ENCODE results near the gene GRM8.

The GRM8 gene

DNA sequence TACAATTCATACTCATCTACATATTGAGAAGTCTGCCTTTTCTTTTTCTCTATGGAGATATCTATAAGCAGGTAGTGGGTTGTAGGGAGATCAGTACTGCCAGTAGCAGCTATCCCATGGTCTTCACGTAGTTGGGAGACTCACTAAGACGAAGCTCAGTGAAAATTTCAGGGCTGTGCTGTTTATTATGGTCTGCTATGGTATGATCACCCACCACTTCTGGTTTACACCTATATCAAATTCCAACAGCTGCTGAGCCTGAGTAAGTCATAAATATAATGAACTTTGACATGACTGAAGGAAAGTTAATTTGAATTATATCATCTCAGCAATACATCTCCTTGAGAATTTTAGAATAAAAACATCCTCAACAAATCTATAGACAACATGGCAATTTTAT, 741.7 kb downstream of the GRM8 start:
- no peak for DNase-seq (ENCODE audit: low spot score)

DNA sequence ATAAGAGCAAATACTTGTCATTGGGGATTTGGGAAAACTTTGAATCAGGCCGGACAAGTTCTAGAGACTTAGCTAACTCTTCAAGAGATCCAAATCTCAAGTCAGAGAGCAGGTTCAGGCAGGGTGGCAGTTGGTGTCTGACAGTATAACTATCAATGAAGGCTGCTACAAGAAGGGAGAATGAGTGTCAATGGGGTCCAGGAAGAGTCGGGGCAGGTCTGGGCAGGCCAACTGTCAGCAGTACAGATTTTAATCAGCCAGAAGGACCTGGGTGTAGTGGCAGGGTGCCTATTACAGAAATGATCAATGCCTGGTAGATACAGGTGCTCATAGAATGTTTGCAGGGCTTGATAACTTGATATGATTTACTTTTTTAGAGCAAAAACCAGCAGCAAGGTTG, 751.1 kb downstream of the GRM8 start:
- DNase-seq (ENCODE audit: low spot score) = no peak

DNA sequence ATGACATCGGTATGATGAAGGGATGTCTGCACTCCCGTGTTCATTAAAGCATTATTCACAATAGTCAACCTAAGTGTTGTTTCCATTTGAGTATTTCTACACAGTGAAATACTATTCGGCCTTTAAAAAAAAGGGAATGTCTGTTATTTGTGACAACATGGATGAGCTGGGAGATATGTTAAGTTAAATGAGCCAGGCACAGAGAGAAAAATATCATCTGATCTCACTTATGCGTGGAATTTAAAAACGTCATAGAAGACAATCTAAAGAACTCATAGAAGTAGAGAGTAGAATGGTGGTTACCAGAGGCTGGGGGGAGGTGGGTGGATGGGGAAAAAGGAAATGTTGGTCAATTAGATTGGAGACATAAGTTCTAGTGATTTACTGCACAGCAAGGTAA, 753.3 kb downstream of the GRM8 start:
- DNase-seq (ENCODE audit: low spot score) = no peak

DNA sequence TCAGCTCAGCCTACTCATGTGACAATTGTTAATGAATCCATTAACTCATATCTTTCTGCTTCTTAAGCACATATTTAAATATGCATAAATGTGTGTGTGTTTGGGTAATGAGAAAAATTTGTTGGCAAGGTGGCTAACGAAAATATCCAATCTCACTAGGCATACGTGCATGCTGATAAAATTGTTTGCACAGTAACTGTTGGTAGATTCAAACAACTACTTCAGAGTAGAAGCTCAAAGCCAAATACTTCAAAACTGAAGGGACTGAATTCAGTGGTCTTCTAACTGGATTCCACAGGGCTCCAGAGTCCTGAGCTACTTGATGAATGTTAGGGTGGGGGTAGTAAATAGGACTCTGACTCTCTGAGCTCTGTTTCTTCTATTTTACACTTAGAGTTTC, 757.0 kb downstream of the GRM8 start:
- DNase-seq (ENCODE audit: low spot score) = no peak

DNA sequence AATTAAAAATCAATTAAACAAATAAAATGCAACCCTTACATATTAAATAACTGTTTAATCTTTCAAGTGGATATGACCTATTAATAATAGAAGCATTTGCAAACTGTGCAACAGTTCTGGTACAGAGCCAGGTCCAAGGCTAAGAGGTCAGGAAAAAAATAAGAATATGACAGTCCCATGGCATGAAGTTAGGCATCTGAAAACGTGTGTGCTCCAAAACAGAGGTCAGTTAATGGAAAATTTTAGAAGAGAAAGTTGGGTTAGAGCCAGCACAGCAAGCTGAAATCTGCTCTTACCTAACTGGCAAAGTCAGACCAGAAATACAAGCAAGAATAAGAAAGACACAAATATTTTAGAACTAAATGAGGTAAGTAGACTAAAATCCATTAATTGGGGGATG, 757.7 kb downstream of the GRM8 start:
- DNase-seq (ENCODE audit: low spot score) = no peak

DNA sequence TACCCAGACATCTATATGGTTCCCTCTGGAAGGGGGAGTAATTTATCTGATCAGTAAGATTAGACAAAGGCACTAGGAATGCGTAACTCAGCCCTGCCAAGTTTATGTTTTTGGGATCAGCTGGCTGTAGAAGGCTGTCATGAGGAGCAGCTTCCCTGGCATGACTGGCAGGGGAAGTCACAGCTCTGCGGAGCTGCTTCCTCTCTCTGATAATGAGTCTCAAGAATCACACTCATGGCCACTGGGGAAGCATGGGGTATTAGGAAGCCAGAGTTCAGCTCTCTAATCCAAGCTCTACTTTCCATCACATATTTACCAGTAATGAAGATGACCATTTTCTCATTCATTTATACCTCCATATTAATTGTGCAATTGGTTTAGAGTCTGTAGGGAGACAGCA, 758.9 kb downstream of the GRM8 start:
- DNase-seq (ENCODE audit: low spot score) = no peak

DNA sequence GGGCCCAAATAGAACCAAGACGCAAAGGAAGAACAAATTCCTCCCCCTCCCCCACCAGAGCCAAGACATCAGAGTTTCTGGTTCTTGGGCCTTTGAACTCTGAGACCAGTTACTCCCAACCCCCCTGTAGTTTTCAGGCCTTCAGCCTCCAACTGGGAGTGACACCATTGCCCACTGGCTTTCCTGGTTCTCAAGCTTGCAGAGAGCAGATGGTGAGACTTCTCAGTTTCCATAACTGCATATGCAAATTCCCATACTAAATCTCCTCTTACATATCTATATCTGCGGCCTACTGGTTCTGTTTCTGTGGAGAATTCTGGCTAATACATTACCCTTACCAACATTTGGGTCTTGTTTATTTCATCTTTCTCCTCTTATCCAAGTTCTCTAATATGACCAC, 762.9 kb downstream of the GRM8 start:
- DNase-seq (ENCODE audit: low spot score) = no peak

DNA sequence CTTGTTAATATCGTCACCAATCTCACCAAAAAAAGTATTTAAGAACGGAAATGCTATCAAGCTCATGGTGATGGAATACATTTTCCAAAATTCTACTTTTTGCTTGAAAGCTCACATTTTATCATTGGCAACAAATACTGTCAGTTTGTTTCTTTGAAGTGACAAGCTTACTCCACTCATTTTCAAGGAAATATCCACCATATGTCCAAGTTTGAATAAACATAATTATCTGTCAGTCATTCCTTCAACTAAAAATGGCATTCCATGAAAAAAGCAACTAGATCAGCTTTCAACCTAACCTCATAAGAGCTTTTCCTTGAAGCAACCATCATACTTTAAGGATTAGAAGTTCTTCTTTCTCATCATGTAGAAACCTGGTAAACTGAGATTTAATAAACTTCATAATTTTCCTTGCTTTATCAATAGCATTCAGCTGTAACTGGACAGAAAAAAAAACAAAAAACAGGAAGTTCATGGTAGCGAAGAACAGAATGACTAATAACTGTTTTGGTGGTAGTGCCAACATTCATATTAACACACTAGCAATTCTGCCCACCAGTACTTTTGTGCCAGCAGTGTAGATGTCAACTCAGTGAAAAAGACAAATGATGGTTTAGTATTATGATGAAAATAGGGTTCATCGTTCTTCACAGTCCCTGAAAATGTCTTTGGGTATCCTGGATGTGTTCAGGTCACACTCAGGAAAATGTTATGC, 764.9 kb downstream of the GRM8 start:
- DNase-seq (ENCODE audit: low spot score) = no peak

DNA sequence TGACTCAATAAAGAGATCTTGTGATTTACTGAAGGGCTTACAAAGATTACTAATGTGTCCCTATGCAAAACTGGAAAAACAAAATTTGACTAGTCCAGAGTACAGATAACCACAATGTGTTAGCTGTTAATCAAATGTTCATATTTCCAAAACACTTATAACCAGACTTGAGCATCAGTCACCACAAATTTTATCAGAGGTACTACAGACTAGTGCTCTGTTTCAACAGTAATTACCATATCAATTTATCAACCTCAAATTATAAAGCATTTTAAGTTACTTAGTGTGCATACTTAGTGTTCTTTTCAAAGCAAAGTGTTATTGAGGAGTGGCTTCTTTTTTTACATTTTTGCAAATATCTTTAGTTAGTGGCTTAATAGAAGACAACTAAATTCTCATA, 765.9 kb downstream of the GRM8 start:
- no peak for DNase-seq (ENCODE audit: low spot score)

DNA sequence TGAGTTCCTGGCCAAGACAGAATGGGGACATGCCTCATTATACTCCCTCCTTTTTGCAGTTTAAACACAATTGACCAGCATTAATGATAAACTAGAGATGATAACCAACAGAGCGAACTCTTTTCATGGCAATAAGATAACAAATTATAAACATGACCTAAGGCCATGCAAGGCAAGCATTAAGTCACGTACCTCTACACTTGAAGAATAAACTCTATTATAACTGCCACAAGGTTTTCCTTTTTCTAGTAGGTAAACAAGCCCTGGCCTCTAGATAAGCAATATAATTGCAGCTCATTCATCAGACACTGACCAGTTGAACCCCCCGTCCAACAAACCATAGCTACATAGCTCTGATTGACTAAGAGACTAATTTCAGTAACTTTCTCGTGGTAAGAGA, 767.0 kb downstream of the GRM8 start:
- no peak for DNase-seq (ENCODE audit: low spot score)

DNA sequence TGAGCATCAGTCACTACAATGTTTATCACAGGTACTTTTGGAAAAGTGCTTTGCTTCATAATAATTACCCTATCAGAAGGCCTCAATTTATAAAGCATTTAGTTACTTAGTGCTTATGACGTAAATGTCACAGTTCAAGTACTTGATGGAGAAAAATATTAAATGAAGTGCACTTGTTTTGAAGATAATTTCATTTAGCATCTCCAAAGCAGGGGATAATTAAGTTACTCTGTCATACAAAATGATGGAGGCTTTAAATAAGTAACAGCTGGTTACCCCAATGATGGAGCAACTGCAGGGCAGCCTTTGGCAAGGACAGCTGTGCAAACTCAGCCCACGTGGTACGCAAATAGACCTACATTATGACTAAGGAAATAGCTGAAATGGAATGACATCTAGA, 768.8 kb downstream of the GRM8 start:
- DNase-seq (ENCODE audit: low spot score) = no peak

DNA sequence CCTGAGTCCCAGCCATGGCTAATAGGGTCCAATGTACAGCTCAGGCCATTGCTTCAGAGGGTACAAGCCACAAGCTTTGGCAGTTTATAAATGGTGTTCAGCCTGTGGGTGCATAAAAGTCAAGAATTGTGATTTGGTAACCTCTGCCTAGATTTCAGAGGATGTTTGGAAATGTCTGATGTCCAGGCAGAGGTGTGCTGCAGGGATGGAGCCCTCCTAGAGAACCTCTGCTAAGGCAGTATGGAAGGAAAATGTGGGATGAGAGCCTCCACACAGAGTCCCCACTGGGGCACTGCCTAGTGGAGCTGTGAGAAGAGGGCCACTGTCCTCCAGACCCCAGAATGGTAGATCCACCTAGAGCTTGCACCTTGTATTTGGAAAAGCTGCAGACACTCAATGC, 779.9 kb downstream of the GRM8 start:
- DNase-seq (ENCODE audit: low spot score) = no peak

DNA sequence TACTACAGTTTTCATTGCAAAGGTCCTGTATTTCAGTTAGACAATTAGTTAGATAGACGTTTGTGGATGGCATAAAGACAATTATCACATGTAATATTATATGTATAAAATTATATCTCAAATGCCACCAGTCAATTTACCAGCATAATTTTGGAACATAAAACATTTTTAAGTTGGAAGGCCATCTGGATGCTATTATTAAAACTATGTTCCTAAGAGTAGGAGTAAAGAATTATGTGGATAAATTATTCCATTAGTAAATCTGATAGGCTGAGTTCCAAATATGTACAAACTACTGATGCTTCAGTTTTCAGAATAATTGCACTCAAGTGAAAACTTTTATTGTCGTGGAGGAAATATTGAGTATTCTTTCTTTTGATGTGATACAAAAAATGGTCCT, 790.3 kb downstream of the GRM8 start:
- DNase-seq (ENCODE audit: low spot score) = no peak

DNA sequence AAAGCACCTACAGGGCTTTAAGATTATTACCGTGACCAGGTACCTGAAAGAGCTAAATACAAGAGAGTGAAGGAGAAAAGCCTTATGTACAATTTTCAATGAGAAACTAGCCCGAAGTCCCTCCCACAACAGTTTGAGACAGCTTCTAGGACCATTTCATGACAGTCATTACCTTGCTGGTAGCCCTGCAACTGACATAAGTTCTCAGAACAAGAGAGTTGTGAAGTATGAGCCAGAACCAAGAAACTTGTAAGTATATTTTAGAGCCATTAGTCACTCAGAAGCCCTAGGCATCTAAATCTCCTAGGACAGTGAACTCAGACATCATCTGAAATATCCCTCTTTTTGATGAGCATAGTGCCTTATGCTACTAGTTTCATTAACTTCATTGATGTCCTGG, 792.1 kb downstream of the GRM8 start:
- no peak for DNase-seq (ENCODE audit: low spot score)

DNA sequence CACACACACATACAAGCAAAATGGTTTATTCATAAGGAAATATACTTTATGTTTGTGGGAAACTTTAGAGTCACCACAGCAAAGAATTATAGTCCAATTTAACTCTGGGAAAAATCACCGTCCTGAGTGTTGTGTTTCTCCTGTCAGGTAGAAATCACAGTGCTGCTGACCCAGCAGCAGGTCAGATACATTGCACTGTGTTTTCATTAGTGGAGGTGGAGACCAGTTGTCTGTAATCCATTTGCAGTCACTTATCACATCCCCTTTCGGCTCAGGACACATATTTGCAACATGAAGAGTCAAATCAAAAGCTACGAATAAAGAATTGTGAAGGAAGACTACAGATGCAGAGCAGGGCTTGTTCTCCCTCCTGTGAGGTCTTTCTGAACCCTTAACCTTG, 799.6 kb downstream of the GRM8 start:
- DNase-seq (ENCODE audit: low spot score) = no peak

DNA sequence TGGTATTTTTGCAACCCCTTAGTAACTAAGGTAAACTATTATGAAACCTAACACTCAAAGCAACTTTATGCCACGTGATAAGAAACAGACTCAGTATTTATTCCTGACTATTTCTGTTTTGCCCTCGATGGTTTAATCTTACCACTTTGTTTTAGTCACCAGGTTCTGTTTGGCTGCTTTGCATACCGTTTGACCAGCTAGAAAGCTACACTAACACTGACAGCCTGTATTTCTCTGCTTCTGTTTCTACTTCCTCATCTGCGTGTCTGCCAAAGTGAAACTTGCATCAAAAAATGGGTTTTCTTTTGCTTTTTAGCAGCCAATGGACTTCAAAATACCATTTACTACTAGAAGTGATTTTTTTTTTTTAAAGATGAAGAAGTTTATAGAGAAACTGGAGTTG, 802.5 kb downstream of the GRM8 start:
- no peak for DNase-seq (ENCODE audit: low spot score)

DNA sequence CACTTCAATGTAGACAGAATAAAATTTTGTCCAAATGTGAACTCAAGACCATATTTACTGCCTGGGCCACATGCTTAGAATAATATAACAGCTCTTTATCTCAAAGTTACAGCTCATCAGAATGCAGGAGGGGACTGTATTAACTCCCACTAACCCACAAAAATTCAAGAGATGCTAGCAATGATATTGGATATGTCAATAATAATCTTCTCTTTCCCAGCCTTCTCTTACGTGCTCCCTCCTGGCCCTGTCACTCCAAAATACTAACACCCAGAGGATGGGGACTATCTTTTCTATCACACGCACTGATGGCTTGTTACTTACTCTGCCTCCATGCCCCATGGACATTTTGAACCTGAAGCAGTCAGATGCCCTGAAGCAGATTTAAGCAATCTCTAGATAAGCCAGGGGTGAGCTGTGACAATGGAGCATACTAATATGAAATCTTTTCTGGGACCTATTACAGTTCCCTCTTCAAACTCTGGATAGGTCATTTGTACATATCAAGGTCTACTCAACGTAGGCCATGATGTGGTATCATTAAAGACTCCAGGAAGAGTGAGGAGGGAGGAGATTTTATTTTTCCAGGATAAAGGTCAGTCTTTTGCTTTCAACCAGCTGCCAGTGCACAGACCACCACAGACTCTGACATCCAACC, 803.0 kb downstream of the GRM8 start:
- peak; percentile 13 for DNase-seq (ENCODE audit: low spot score)

DNA sequence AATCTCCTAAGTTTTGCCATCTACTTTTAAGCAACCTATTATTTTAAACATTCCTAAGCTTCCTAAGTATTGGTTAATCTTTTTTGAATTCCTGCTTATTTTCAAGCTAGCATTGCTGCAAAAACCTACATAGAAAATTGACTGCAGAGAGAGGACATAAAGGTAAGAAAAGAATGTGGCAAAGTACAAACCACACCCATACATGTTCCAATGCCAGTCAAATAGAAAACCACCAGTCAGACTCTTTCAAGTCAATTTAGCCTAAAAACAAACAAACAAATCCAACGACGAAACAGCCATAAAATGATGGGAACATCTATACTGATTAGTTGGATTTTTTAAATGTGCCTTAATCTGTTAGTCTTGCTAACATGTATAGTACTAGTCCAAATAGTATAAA, 804.8 kb downstream of the GRM8 start:
- DNase-seq (ENCODE audit: low spot score) = peak; percentile 16

DNA sequence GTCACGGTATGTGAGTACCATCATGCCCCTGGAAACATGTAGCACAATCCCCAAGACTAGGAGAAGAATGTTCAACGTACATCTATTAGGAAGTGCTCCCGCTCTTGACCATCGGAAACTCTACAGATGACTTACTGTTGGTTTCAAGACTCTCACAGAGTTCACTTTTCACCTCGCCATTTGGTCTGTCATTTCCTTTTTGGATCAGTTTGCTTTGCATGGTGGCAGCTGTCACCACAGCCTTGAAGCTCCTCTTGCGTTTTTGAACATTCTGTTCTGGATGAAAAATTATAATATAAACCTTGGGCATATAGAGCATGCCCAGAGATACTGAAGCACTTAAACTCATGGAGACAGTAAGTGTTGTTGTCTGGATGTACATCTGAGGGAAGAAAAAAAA, 806.8 kb downstream of the GRM8 start:
- no peak for DNase-seq (ENCODE audit: low spot score)

DNA sequence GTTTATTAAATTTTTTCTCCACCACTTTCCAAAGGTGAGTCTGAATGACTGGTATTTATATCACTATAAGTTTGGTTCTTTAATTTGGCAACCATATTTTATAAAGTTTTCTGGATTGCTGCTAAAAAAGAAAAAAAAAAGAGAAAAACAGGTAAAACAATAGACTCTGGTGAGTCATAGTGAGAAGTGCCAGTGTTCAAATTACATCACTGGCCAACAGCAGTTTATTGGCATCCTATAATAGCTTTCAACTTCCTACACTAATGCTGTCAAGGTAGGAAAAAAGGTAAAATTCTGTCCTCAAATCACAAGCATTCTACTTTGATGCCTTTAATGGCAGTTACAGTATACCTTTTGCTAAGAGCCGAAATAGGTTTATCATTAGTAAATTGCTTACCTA, 808.8 kb downstream of the GRM8 start:
- no peak for DNase-seq (ENCODE audit: low spot score)

DNA sequence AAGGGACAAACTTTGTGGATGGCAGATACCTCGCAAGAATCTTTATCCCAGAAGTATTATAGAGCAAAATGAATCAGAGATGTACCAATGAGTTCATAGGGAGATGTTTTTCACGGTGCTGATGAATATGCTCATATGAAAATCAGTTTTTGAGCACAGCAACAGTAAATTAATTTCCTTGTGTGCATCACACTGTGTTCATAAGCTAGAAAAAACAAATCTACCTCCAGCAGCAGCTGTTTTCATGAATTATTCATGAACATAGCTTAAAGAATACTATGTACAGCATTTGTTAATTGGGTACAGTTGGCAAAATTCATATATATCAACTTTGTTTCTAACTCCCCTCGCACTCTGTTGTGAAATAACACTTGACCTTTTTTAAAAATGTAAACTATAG, 809.8 kb downstream of the GRM8 start:
- DNase-seq (ENCODE audit: low spot score) = no peak

DNA sequence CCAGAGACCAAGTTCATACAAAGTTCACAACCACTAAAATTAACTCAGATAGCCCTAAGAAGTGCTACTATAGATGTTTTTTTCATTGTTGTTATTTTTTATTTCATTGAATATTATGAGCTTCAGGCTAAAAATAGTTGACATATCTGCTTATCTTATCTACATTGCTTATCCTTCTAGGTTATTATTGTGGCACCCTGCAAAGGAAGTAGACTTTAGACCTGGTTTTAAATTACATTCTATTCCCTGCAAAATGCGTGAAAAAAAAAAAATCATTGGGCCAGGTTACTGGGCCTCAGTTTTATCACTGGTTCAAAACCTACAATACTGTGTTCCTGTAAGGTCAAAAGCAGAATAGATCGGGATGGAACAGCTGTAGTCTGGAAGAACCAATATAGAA, 811.0 kb downstream of the GRM8 start:
- no peak for DNase-seq (ENCODE audit: low spot score)

DNA sequence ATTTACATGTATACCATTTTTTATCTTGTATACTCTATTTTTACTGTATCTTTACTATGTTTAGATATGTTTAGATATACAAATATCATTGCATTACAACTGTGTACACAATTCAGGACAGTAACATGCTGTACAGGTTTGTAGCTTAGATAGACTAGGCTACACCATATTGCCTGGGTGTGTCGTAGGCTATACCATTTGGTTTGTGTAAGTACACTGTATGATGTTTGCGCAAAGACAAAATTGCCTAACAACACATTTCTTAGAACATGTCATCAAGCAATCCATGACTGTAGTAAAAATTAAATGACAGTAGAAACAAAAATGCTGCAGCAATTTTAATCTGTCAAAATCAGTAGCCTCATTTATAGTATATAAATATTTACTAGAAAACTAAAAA, 812.2 kb downstream of the GRM8 start:
- no peak for DNase-seq (ENCODE audit: low spot score)

DNA sequence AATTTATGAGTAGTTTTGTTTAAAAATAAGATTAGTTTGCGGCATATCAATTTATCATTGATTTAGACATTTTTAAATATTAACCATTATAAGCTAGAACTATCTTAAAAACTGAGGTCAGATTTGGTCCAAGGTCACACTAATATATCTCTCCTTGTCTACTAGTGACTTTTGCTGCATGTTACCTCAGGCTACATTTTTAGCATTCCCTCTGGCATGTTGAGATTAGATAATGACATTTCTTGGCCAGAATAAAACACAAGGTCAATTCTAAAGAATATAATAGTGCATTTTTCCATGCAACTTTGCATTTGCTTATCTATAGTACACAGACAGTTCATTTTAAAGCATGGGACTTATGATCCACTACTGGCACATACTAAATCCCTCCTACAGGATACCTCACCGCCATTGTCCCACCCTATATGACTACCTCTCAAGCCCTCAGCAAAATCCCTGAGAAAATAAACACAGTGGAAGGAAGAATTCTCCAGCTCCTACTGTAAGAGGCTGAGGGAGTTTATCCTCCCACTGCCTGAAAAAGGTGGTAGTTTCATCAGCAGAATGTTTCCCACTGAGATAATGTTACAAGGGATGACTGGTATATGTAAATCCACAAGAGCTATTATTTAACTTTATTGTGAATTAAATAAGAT, 816.4 kb downstream of the GRM8 start:
- no peak for DNase-seq (ENCODE audit: low spot score)

Measured in SW480 (cell line).